Spleen (tissue), 11 donors: ENCODE results near the gene TAF5. TPM values are rescaled to one million over a fixed set of nuclear protein-coding genes. Genes with fewer than 3 reads are reported as not detected.

Experiments used
- DNase-seq: peaks from one replicate; pipeline ENCODE4 v3.0.0-alpha.2; 2020
- H3K27ac ChIP-seq, 8 donors: fragments of 200-600 bp; sonication (generic) in 7 of 8; 1 replicate in 4 of 8; 2 replicates in 4 of 8; pipeline versions ENCODE4 v1.5.0 to v1.8.0; 2016 to 2021; ENCODE audit warnings: inconsistent platforms in 4 of 8, mild to moderate bottlenecking in 4 of 8, moderate library complexity in 1 of 8
- H3K27me3 ChIP-seq, 7 donors: fragments of 200-600 bp; sonication (generic) in 6 of 7; replicated peaks in 1 of 7; 1 replicate in 4 of 7; 2 replicates in 3 of 7; pipeline versions ENCODE4 v1.5.0 to v1.8.0; 2016 to 2021; ENCODE audit warnings: inconsistent platforms in 3 of 7, mild to moderate bottlenecking in 1 of 7
- H3K36me3 ChIP-seq, 6 donors: fragments of 200-600 bp; sonication (generic) in 5 of 6; 1 replicate in 4 of 6; 2 replicates in 2 of 6; pipeline versions ENCODE4 v1.5.0 to v1.8.0; 2016 to 2021; ENCODE audit warnings: inconsistent platforms in 2 of 6
- H3K4me1 ChIP-seq, 6 donors: fragments of 200-600 bp; sonication (generic) in 5 of 6; 1 replicate in 3 of 6; 2 replicates in 3 of 6; pipeline versions ENCODE4 v1.5.0 to v1.8.0; 2016 to 2021; ENCODE audit warnings: inconsistent platforms in 3 of 6
- H3K4me3 ChIP-seq, 8 donors: fragments of 200-600 bp; sonication (generic) in 7 of 8; 1 replicate in 4 of 8; 2 replicates in 4 of 8; pipeline versions ENCODE4 v1.5.0 to v1.8.0; 2016 to 2021; ENCODE audit warnings: inconsistent platforms in 4 of 8, mild to moderate bottlenecking in 4 of 8, moderate library complexity in 2 of 8
- H3K9me3 ChIP-seq, 8 donors: fragments of 200-600 bp; sonication (generic) in 7 of 8; 1 replicate in 4 of 8; 2 replicates in 4 of 8; pipeline versions ENCODE4 v1.5.0 to v1.8.0; 2016 to 2021; ENCODE audit warnings: inconsistent platforms in 4 of 8
- POLR2A ChIP-seq, 3 donors: fragments of 450-650 bp; IDR thresholded peaks; one replicate each; pipeline ENCODE4 v1.5.1; 2017; ENCODE audit warnings: antibody characterized with exemption in 3 of 3, mild to moderate bottlenecking in 1 of 3
- POLR2AphosphoS5 ChIP-seq, 3 donors: sonication (generic); formaldehyde crosslinking; IDR thresholded peaks; one replicate each; pipeline ENCODE4 v1.5.1; 2017; ENCODE audit warnings: antibody characterized with exemption in 3 of 3
- WGBS, 5 donors: extraction: QIAGEN DNeasy Blood & Tissue Kit in 3 of 5; methylation state at CpG; one replicate each; pipeline versions ENCODE4 v1.1.5 to v1.1.7; 2013 to 2018; 5-methylcytosine and 5-hydroxymethylcytosine counted together
- intact Hi-C: fragments of 100-400 bp; cut with DNase I; formaldehyde crosslinking; loops from one replicate; pipeline ENCODE4 v1.15.0; 2023; ENCODE audit warnings: low total_unique reads
- polyA plus RNA-seq, 3 donors: library from polyadenylated mRNA; stranded (reverse); fragments of 200-250 nt; gene quantifications; one replicate each; pipeline ENCODE4 v1.2.1, GENCODE V29; 2013
- total RNA-seq, 7 donors: library from RNA; depleted of rRNA in 3 of 7; stranded (reverse); fragments of >200 nt in 3 of 7; fragmentation: NEBNext Ultra II Directional in 4 of 7; extraction: Animal tissue kit (Norgen Biotek cat#: 25700) in 4 of 7; gene quantifications; one replicate each; pipeline versions ENCODE4 v1.1.0 to v1.2.1, GENCODE V29; 2016 to 2021
- TF ChIP-seq, protein P1 (sequence below), 11 experiments: fragments of 200-600 bp in 7 of 11; fragments of 450-650 bp in 4 of 11; sonication (generic) in 4 of 11; IDR thresholded peaks in 8 of 11; conservative IDR thresholded peaks in 3 of 11; 1 replicate in 7 of 11; 2 replicates in 4 of 11; pipeline versions ENCODE4 v1.4.0 to v1.8.0; 2016 to 2021; ENCODE audit warnings: antibody characterized with exemption in 11 of 11, inconsistent platforms in 4 of 11, mild to moderate bottlenecking in 1 of 11
- donor health status: healthy with polysubstance abuse.
- donor health status: DM: no; HTN: no; CAD: no; lungs with moderate emphysema.
- donor health status: DM: no; HTN: no; CAD: no.
- donor health status: Bipolar disorder and iron deficiency.
- donor health status: healthy.
- donor health status: DM: no; HTN: no; CAD: no.
- donor health status: DM: yes; HTN: yes; CAD: no.

TAF5 gene
- total and polyA plus RNA-seq, 10 donors: 2.3 to 7.7 (median 4.4) TPM

DNA sequence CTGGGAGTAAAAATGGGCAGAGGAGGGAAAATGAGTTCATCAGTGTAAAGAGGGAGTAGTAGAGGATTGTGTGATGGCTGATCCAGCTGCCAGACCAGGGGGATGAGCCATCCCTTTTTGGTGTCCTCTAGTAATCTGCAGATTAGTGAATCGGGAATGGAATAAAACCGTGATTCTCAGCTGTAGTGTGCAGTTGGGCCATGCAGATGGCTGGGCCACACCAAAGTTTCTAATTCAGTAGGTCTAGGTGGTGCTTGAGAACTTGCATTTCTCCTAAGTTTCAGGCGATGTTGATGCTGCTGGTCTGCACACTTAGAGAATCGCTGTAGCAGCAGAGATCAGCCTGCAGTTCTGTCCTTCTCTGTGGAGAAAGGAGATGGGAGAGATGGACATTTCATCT is 51.3 kb downstream of the TAF5 start:
- WGBS, 5 donors: 93 to 96% (median 94%) methylated on average over 4 of the region's 4 CpGs
- TF ChIP-seq POLR2AphosphoS5 (IDR thresholded peaks at IDR 0.05): no peak
- TF ChIP-seq, protein P1, sequence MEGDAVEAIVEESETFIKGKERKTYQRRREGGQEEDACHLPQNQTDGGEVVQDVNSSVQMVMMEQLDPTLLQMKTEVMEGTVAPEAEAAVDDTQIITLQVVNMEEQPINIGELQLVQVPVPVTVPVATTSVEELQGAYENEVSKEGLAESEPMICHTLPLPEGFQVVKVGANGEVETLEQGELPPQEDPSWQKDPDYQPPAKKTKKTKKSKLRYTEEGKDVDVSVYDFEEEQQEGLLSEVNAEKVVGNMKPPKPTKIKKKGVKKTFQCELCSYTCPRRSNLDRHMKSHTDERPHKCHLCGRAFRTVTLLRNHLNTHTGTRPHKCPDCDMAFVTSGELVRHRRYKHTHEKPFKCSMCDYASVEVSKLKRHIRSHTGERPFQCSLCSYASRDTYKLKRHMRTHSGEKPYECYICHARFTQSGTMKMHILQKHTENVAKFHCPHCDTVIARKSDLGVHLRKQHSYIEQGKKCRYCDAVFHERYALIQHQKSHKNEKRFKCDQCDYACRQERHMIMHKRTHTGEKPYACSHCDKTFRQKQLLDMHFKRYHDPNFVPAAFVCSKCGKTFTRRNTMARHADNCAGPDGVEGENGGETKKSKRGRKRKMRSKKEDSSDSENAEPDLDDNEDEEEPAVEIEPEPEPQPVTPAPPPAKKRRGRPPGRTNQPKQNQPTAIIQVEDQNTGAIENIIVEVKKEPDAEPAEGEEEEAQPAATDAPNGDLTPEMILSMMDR (IDR thresholded peaks at IDR 0.05 in 8 of 11, conservative IDR thresholded peaks at IDR 0.05 in 3 of 11): no peak
- no peak for TF ChIP-seq POLR2A (IDR thresholded peaks at IDR 0.05)
- H3K4me1 ChIP-seq: no peaks in the 10 kb centered on the region
- DNase-seq: no peak
- no peaks in the 10 kb centered on the region for H3K27me3 ChIP-seq
- peaks cover 4 to 100% (median 96%) of the 10 kb centered on the region in 6 donors for H3K36me3 ChIP-seq
- intact Hi-C loops: loop anchor here (5.0 kb wide), 1 partner anchor 33 kb away; the partner anchor contains the start of gene CALHM2
- H3K9me3 ChIP-seq: no peaks in the 10 kb centered on the region
- H3K27ac ChIP-seq: no peak overlapping the region
- no peak overlapping the region for H3K4me3 ChIP-seq

DNA sequence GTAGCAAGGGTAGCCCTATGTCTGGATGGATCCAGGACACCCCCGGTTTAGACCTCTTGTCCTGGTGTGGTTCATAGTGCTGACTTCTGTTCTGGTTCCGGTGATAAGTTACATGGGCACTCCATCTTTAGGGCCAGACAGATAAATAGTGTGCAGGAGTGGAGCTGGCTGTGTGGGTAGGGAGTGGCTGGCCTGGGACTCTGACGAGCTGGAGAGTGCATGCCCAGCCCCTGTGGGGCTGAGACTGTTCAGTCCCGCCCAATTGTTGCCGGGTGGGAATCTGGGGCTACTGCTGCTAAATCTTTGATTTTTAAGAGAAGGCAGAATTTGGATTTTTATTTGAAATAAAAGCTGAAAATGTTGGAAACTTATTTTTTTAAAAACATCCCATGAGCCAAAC is 56.0 kb downstream of the TAF5 start:
- no peaks in the 10 kb centered on the region for H3K27me3 ChIP-seq
- intact Hi-C loops: loop anchor here (2.0 kb wide), 1 partner anchor 57 kb away; no protein-coding TSS in a partner anchor
- DNase-seq: no peak
- no peaks in the 10 kb centered on the region for H3K9me3 ChIP-seq
- H3K36me3 ChIP-seq: peaks cover 4 to 100% (median 85%) of the 10 kb centered on the region in 6 donors
- no peak overlapping the region for H3K27ac ChIP-seq
- no peak overlapping the region for H3K4me3 ChIP-seq
- H3K4me1 ChIP-seq: peaks cover 0 to 4% (median under 1%) of the 10 kb centered on the region in 6 donors
- TF ChIP-seq, protein P1 (IDR thresholded peaks at IDR 0.05 in 8 of 11, conservative IDR thresholded peaks at IDR 0.05 in 3 of 11): no peak
- no peak for TF ChIP-seq POLR2A (IDR thresholded peaks at IDR 0.05)
- no peak for TF ChIP-seq POLR2AphosphoS5 (IDR thresholded peaks at IDR 0.05)
- 86 to 96% (median 91%) methylated on average over 5 of the region's 5 CpGs for WGBS, 5 donors

DNA sequence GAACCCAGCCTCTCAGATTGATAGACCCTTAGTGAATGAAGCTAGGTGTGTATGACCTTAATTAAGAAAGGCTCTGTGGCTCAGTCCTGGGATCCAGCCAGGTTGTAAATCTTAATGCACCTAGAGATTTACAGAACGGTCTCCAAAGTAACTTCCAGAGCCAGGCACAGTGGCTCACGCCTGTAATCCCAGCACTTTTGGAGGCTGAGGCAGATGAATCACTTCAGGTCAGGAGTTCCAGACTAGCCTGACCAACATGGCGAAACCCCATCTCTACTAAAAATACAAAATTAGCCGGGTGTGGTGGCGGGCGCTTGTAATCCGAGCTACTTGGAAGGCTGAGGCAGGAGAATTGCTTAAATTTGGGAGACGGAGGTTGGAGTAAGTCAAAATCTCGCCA is 60.1 kb downstream of the TAF5 start:
- intact Hi-C loops: no loop called here
- H3K4me1 ChIP-seq: peaks cover 0 to 18% (median 6%) of the 10 kb centered on the region in 6 donors
- WGBS, 5 donors: 95 to 98% (median 95%) methylated on average over 9 of the region's 9 CpGs
- peaks cover 4 to 100% (median 68%) of the 10 kb centered on the region in 6 donors for H3K36me3 ChIP-seq
- no peak overlapping the region for H3K27ac ChIP-seq
- H3K27me3 ChIP-seq: no peaks in the 10 kb centered on the region
- peak; percentile 28 for DNase-seq
- no peaks in the 10 kb centered on the region for H3K9me3 ChIP-seq
- H3K4me3 ChIP-seq: no peak overlapping the region
- TF ChIP-seq POLR2AphosphoS5 (IDR thresholded peaks at IDR 0.05): no peak
- TF ChIP-seq, protein P1 (IDR thresholded peaks at IDR 0.05 in 8 of 11, conservative IDR thresholded peaks at IDR 0.05 in 3 of 11): no peak
- TF ChIP-seq POLR2A (IDR thresholded peaks at IDR 0.05): no peak

DNA sequence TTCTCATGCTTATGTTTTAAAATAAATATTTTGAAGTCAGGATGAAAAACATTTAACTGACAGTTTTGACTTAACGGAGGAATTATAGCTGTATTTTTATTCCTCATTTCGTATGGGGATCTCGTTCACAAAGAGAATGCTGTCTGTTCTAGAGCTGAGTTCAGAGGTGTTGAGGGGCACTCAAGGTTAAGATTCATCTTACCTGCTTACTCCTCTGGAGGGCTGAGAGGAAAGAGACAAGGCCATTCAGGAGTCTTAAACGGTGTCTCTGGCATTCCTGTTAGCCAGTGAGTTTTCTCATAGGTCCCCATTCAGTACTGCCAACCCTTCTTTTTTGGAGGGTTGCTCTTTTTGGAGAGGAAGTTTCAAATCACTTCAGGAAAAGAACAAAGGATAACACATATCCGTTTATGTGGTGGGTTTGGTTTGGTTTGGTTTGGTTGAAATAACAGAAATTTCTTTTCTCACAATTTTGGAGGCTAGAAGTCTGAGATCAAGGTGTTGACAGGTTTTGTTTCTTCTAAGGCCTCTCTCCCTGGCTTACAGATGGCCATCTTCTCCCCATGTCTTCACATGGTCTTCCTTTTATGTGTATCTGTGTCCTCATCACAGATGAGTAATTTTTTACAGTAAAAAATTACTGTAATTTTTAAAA is 61.3 kb downstream of the TAF5 start:
- WGBS, 5 donors: 37 to 59% (median 44%) methylated on average over 5 of the region's 5 CpGs

More for the DNA sequence above, 61.3 kb downstream of the TAF5 start:
- TF ChIP-seq, protein P1 (IDR thresholded peaks at IDR 0.05 in 8 of 11, conservative IDR thresholded peaks at IDR 0.05 in 3 of 11): no peak
- TF ChIP-seq POLR2A (IDR thresholded peaks at IDR 0.05): no peak
- TF ChIP-seq POLR2AphosphoS5 (IDR thresholded peaks at IDR 0.05): no peak
- Histone ChIP-seq H3K36me3 (peaks cover 0 to 100% (median 68%) of the 10 kb centered on the region in 6 donors), H3K27ac (peak overlapping the region in 4 of 8 donors; percentile 11 to 45 (median 20)), H3K4me3 (no peak overlapping the region), H3K9me3 (no peaks in the 10 kb centered on the region), H3K4me1 (peaks cover 0 to 18% (median 6%) of the 10 kb centered on the region in 6 donors), H3K27me3 (no peaks in the 10 kb centered on the region)
- DNase-seq: no peak
- intact Hi-C loops: no loop called here
